ENCODE results near the gene BCKDK. TPM values are rescaled to one million over a fixed set of nuclear protein-coding genes. Genes with fewer than 3 reads are reported as not detected.
A peak's percentile ranks its signal among the peaks of the same experiment; 100 is the strongest.

The BCKDK gene
- total RNA-seq, 1 experiment from 2014 or later: 57.0 TPM

GRCh38 chr16:31131416-31131815, 23.2 kb downstream of the BCKDK start:
- no peak overlapping the region for H3K27ac ChIP-seq (ENCODE audit: insufficient read length, low read depth, low read length)
- WGBS (ENCODE audit: extremely low coverage, insufficient read length, low lambda C conversion rate): no CpG with 5 or more reads among the region's 11 CpGs
- peak overlapping the region; percentile 82 to 97 (median 84); a peak in 5 of 7 replicates for H3K27ac Mint-ChIP-seq

More at GRCh38 chr16:31131416-31131815, 23.2 kb downstream of the BCKDK start:
- Histone ChIP-seq H3K23me2 (ENCODE audit: insufficient read length, low read depth, low read length, poor library complexity, severe bottlenecking) (peaks cover 5% of the 10 kb centered on the region), H3K4ac (ENCODE audit: low read depth, low read length) (no peak overlapping the region), H4K91ac (ENCODE audit: insufficient read length, low read depth, low read length) (peak overlapping the region; percentile 16), H4K20me1 (ENCODE audit: control insufficient read depth, insufficient read depth, insufficient read length) (no peaks in the 10 kb centered on the region), H3K4me2 (ENCODE audit: insufficient read depth, insufficient read length, low read length) (no peak overlapping the region), H3K23ac (ENCODE audit: insufficient read length, low read depth, low read length) (no peak overlapping the region), H3K18ac (ENCODE audit: insufficient read length, low read depth, low read length) (no peak overlapping the region), H2AK5ac (ENCODE audit: insufficient read length, low read length) (no peak overlapping the region), H3K79me1 (ENCODE audit: insufficient read depth, low read depth, low read length, poor library complexity, severe bottlenecking) (peaks cover 5% of the 10 kb centered on the region), H3K9ac (ENCODE audit: extremely low read depth, insufficient read length, low read length) (no peak overlapping the region), H3K9me3 (ENCODE audit: control insufficient read depth, low read depth, low read length) (no peaks in the 10 kb centered on the region), H3K4me1 (ENCODE audit: insufficient read depth, low read length) (peaks cover 18% of the 10 kb centered on the region; the same call in 1 of the 2 replicates), H2AFZ (ENCODE audit: low read length) (no peak overlapping the region), H3T11ph (ENCODE audit: low read length) (no peak overlapping the region), H3K79me2 (ENCODE audit: insufficient read depth, low read length) (peaks cover 4% of the 10 kb centered on the region; the same call in 1 of the 2 replicates), H3K56ac (ENCODE audit: insufficient read length, low read depth, low read length) (no peak overlapping the region), H4K5ac (ENCODE audit: insufficient read length, low read depth, low read length) (no peak overlapping the region), H2BK20ac (ENCODE audit: low read depth, low read length, poor library complexity, severe bottlenecking) (no peak overlapping the region), H2BK15ac (ENCODE audit: low read depth, low read length) (no peak overlapping the region), H2BK120ac (ENCODE audit: low read depth, low read length, poor library complexity, severe bottlenecking) (no peak overlapping the region), H4K8ac (replicated peaks; ENCODE audit: insufficient read length, low read depth, low read length) (no peak overlapping the region), H3K27me3 (ENCODE audit: insufficient read depth, low read length) (no peaks in the 10 kb centered on the region), H2BK5ac (ENCODE audit: insufficient read length, low read length) (no peak overlapping the region), H3K14ac (ENCODE audit: insufficient read depth, low read length) (no peak overlapping the region), H2BK12ac (ENCODE audit: insufficient read length, low read depth, low read length) (no peak overlapping the region)
- Mint-ChIP-seq H3K27me3 (ENCODE audit: low read depth) (no peaks in the 10 kb centered on the region), H3K4me3 (peak overlapping the region in 1 of 2 experiments; percentile 54; a peak in 1 of 5 replicates), H3K36me3 (ENCODE audit: insufficient read depth in 1 of 3, low read depth in 3 of 3) (peaks cover 28 to 50% (median 41%) of the 10 kb centered on the region in 3 experiments), H3K4me1 (peaks cover 45 to 50% of the 10 kb centered on the region in 2 experiments), H3K9me3 (no peaks in the 10 kb centered on the region; a peak in 1 of 5 replicates)
- TF ChIP-seq CTCF (conservative IDR thresholded peaks at IDR 0.05): no peak
- DNase-seq: no peak

Data from H9 (cell line).